Measurements from ENCODE around the gene FUT7.

Gene FUT7

DNA sequence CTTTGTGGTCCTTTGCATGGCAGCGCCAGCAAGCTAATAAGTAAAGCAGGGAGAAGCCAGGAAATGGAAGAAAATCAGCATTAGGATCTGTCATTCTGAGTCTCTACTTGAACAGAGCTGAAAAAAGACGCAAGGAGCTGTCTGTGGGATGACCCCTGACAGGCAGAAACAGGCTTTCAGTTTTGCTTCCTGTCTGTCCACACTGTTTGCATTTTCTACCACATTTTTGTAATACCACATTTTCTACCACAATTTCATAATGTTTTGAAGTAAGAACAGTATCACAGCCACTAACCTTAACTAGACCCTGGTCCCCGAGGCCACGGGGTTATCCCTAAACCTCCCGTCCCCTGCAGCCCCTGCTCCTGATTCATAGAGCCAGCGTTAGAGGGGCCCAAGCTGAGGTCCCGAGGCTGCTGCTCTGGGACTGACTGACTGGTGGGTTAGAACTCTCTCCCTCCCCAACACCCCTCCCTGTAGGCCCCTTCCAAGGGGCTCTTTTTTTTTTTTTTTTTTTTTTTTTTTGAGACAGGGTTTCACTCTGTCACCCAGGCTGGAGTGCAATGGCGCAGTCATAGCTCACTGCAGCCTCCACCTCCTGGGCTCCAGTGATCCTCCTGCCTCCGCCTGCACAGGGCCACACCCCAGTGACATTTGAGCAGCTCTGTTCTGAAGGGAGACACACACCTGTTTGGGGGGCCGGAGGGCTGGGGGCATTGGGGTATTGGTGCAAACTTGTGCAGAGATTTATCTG lies 31.5 kb downstream of the FUT7 start:
- no peak for DNase-seq

DNA sequence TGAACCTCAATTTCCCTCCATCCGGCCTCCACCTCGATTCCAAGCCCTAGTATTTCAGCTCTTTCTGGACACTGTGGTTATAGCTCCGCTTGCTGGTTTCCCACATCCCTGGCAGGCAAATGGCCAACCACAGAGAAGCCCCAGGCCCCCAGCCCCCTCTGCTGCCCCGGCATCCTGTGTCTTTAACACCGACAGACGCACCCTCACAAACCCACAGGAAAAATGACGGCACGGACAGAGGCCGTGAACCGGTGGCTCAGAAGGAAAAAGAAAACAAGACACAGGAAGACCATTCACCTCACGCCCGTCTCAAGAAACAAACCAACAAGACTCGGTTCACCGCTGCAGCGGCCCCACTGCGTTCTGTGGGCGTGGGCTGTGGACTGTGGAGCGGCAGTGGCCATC lies 34.1 kb downstream of the FUT7 start:
- DNase-seq = no peak

DNA sequence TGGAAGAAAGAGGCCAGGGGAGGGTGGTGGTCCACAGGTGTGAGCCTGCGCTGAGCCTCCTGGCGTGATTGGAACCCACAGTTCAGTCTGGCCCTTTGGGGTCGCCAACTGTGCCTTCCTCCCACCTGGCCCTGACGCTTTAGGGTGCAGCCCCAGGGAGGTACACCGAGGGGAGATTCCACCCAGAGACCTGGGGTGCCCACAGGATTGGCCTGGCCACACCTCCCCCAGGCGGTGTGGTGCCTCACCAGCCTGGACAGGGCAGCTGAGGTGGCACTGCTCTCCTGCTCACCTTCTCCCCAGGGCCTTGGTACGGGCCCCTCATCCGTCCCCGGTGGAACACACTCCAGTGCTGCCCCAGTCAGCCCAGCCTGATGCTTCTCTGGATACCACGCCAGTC lies 34.5 kb downstream of the FUT7 start:
- DNase-seq = no peak

DNA sequence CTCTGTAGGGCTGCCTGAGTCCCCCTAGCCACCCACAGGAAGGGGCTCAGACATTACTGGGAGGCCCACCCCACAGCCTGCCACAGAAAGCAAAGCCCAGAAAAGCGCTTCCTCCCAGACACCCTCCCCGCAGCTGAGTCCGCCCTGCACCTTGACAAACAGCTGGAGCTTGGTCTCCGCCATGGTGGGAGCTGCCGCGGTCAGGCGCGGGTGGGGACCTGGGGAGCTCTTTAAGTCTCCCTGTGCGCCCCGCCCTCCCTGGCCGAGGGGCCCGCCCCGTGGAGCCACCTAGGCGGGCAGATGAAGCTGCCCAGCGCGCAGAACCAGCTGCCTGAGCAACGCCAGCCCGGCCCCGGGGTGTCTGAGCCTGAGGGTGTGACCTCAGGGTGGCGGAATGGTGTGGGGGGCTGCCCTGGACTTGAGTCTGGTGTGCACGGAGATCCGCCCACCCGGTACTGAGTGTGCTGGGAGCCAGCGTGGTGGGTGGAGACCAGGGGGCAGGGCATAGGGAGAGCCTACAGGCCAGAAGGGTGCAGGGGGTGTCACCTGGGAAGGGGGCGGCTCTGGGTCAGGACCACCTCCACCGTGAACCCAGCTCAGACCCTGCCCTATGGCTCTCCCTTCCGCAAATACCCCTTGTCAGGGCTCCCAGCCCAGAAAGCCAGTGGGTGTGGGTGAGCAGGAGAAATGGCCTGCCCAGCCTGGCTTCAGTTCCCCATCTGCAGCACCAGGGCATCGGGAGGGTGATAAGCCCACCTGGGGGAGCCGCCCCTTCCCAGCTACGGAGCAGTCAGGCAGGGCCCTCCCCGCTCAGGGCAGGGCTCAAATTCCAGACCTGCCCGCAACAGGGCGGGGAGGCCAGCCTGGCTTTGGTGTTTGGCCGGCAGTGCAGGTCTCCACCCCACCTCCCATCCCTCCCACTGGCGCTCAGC lies 35.3 kb downstream of the FUT7 start, which contains the start of gene CLIC3:
CLIC3 (minus strand) TSS at position 208 of the 932 bp plus-strand sequence; CDS start at position 183, 25 bp downstream.
- peak; percentile 48 to 49 for DNase-seq

DNA sequence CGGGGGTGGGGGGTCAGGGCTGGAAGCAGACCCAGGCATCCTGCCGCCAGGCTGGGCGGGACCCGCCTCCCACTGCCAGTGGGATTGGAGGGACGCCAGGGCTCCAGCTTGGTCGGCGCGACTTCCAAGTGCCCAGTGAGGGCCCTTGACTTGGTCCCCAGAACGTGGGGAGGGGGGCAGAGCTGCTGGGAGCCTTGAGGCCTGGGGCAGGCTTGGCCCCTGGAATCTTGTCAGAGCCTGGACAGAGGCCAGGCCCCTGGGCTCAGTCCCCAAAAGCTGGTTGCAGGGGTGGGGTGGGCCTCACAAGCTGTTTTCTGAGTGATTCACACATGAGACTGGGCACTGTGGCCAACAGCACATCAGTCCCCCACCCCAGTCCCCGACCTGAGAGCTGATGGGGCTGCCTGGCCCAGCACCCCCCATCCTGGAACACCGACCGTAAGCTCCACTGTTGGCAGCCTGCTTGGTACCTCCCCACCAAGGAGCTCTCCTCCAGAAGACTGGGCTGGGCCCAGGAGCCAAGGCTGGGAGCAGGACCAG lies 36.0 kb downstream of the FUT7 start:
- no peak for DNase-seq

DNA sequence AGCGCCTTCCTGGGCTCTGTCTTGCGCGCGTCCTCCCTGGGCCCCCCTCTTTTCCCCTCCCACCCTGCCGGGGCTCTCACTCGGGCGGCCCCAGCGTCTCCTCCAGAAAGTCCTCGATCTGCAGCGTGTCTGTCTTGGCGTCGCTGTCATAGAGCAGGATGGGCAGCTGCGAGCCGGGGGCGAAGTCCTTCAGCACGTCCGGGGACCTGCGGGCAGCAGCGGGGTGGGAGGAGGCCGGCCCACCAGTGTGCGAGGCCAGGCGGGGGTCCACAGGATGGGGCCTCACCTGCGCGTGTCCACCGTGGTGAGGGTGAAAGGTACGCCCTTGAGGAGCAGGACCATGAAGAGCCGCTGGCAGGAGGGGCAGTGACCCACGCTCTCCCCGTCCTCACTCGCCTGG lies 36.5 kb downstream of the FUT7 start:
- DNase-seq = no peak

DNA sequence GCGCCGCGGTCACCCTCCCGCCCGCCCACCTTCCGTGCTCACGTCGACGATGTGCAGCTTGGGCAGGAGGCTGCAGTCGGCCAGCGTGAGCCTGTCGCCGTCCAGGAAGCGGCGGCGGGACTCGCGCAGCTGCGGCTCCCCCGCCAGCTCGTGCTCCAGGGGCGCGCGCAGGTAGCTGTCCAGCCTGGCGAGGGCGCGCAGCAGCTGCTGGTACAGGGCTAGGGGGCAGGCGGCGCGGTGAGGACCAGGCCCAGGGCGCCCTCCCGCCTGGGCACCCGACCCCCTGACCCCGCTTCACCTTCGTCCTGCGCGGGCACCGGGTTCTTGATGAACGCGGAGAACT lies 37.0 kb downstream of the FUT7 start:
- no peak for DNase-seq

DNA sequence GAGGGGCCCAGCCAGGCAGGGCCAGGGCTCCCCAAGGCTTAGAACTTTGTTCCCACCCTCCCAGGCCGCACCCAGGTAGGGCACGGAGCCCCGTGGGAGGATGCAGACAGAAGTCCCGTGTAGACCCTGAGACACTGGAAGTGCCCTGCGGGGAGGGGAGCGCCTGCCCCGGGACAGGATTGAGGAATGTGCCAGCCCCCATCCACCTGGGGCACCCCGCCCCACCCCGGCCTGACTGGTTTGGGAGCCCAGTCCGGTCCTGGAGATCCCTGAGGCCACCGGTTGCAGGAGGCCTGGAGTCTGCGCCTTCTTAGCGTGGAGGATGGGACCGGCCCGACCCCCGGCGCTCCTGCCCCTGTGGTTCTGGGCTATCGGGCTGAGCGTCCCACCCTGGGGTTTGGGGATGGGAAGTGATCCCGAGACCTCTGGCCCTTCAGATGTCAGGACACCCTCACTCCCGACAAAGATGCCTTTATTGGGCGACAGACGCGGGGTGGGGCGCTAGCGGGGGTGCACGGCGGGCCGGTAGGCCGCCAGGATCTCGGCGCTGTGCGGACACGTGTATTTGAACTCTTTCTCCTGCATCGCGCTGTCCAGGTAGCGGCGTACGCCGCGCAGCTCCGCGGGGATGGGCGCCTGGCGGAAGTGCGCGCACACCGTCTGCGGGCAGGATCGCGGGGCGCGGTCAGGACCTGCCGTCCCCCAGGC lies 37.6 kb downstream of the FUT7 start:
- no peak for DNase-seq

DNA sequence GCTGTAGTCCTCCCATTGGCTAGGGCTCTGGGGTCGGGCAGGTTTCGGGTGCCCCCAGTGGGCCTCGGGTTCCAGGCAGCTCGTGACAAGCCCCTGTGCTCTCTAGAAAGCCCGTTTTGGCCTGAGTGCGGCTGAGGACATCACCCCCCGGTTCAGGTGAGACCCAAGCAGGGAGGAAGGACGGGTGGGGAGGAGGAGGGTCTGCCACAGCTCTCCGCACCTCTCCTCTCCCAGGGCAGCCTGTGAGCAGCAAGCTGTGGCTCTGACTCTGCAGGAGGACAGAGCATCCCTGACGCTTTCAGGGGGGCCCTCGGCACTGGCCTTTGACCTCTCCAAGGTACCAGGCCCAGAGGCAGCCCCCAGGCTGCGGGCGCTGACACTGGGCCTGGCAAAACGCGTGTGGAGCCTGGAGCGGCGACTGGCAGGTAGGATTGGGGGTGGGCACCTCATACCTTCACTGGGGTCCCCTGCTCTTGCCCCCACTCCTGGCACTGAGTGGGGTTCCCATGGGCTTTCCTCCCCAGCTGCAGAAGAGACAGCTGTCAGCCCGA lies 39.0 kb downstream of the FUT7 start:
- DNase-seq = no peak

DNA sequence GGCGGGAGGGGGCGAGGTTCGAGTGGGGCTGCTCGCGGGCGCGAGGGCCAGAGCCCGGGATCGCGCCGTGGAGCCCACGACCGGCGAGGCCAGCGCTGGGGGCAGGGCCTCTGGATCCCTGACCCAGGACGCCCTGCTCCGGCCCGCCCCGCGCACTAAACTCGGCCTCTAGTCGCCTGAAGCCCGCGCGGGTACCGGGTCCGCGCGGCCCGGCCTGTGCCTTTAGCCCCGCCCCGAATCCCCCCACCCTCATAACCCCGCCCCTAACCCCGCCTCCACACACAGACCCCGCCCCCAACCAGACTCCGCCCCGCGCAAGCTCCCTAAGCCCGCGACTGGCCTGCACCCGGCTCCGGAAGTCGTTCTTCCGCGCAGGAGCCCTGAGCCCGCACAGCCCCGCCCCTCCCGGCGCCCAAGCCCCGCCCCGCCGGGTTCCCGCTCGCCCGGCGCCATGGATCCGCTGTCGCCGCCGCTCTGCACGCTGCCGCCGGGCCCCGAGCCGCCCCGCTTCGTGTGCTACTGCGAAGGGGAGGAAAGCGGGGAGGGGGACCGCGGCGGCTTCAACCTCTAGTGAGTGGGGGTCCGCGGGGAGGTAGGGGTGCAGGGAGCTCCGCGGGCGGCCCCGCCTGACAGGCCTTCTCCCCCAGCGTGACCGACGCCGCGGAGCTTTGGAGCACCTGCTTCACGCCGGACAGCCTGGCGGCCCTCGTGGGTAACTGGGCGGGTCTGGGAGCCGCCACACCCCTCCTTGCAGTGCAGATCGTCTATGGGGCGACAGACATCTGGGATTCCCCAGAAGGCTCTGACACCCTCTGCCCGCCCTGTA lies 39.7 kb downstream of the FUT7 start, which contains the start of gene PAXX:
PAXX (plus strand) TSS at position 430 of the 826 bp plus-strand sequence; CDS start at position 452, 22 bp downstream.
- peak; percentile 96 to 97 for DNase-seq

DNA sequence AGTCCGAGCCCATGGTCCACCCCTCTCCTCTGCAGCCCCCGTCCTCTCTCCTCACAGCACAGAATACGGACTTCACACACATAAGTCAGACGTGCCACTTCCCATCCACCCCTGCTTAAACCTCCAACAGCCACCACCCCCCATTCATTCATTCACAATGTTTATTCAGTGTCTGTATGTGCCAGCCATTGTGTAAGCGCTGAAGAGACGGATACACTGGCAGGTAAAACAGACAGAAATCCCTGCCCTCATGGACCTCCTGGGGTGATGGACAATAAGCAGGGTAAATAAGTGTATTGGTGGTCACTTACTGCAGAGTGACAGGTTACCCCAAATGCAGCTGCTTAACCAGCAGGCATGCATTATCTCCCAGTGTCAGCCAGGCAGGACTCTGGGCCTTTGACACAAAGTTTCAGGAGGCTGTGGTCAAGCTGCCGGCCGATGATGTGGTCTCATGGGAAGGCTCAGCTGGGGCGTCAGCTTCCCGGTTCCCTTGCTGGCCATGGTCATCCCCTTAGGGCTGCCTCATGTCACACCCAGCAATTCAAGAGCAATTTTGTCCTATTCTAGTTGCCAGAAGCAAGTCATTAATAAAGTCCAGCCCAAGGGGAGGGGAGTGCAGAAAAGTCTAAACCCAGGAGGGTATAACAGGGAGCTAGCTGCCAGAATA lies 41.5 kb downstream of the FUT7 start:
- DNase-seq = no peak

DNA sequence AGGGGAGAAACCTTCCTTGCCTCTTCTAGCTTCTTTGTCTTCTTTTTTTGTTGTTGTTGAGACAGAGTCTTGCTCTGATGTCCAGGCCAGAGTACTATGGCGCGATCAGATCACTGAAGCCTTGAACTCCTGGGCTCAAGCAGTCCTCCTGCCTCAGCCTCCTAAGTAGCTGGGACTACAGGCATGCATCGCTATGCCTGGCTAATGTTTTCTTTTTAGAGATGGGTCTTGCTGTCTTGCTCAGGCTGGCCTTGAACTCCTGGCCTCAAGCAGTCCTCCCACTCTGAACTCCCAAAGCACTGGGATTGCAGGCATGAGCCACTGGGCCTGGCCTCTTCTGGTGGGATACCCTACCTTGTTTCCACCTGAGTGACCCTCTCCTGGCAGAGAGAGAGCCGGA lies 43.0 kb downstream of the FUT7 start:
- DNase-seq = no peak

DNA sequence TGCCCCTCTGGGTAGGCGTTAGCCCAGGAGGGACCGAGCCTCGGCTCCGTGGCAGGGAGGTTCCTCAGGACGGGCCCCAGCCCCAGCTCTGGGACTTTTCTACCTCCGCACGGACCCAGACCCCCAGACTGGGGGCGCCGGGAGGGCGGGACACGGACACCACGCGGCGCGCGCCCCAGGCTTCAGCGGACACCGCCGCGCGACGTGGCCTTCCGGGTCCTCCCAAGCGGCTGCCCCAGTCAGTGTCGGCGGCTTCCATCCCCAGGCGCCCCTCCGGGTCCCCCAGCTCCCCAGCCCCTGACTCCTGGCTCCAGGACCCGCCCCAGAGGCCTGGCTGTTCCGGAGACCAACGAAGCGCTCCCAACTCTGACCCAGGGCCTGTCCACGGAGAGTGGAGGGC lies 46.0 kb downstream of the FUT7 start:
- DNase-seq = no peak

DNA sequence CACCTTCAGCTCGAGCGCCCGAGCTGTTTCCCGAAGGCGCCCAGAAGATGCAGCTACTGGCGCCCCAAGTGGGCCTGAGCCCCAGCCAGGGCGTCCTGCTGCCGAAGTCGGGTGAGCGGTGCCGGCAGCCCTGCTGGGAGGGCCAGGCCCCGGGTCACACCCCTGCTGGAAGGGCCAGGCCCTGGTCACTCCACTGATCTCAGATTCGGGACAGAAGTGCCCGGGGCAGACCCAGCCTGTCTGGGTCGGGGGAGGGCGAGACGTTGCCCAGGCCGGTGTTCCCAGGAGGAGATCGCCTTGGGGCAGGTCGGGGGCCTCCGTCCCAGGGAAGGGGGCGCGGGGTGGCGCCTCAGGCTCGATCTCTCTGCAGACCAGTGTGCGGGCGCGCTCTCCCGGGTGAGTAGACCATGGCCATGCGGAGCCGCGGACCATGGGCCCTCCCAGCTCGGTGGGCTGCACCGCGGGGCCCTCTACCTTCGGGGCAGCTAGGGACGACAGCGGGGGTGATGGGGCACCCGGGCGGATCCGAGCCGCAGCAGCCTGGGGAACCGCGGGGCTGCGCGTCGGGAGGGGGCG lies 46.8 kb downstream of the FUT7 start:
- no peak for DNase-seq

DNA sequence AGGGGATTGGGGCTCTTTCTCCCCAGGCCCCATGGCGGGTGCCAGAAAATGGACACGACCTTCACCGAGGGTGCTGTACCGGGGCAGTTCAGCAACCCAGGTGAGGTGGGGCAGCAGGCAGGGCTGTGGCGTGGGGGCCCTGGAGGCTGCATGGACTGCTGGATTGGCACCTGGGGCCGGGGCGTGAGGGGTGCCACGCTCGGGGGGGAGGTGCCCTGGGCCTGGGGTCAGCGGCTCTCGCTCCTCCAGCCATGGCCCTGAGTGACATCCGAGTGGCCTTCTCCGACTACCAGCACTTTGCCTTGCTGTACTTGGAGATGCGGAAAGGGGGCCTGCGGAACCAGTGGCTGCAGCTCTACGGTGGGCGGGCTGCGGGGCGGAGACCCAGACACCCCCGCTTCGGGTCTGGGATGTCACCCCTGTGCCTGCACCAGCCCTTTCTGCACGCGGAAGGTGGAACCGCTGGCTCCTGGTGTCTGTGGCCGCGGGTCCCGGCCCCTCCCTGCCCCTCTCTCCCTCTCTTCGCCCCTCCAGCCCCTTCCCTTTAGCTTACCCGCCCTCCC lies 47.3 kb downstream of the FUT7 start:
- DNase-seq = no peak

DNA sequence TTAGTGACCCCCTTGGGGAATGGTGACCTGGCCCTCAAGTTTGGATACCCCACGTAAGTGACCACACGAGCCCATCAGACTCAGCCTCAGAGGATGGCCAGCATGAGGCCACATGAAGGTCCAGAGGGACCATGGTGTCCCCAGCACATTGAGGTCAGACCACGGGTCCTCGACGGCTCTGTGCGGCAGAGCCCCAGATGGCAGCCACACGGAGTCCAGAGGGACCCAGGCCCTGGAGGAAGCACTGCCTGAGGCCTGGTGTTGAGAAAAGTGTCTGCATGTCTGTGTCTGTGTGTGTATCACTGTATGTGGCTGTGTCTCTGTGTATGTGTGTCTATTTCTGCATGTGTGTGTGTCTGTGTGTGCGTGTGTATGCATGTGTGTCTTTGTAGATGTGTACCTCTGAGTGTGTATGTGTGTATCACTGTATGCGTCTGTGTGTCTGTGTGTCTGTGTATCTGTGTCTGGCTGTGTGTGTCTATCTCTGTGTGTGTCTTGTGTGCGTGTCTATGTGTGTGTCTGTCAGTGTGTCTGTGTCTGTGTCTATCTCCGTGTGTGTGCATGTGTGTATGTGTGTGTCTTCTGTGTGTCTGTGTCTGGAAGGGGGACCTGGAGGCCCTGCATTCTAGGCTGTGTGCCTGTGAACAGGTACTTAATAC lies 48.1 kb downstream of the FUT7 start:
- DNase-seq = no peak

DNA sequence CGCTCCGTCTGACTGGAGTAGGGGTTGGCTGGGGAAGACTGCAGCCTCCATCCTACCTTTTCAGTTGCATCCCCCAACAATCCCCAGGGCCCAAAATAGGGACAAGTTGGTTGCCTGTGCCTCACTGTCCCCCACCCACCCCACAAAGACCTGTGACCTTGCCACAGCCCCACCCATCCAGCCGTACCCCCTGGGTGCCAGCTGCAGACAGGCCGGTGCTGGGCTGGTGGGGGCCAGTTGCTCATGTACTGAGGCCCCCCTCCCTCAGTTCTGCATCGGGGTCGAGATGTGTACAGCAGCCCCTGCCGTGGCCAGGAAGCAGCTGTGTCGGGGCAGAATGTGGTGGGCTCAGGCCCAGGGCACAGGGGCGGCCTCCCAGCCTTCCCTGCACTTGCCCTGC lies 48.7 kb downstream of the FUT7 start:
- no peak for DNase-seq

DNA sequence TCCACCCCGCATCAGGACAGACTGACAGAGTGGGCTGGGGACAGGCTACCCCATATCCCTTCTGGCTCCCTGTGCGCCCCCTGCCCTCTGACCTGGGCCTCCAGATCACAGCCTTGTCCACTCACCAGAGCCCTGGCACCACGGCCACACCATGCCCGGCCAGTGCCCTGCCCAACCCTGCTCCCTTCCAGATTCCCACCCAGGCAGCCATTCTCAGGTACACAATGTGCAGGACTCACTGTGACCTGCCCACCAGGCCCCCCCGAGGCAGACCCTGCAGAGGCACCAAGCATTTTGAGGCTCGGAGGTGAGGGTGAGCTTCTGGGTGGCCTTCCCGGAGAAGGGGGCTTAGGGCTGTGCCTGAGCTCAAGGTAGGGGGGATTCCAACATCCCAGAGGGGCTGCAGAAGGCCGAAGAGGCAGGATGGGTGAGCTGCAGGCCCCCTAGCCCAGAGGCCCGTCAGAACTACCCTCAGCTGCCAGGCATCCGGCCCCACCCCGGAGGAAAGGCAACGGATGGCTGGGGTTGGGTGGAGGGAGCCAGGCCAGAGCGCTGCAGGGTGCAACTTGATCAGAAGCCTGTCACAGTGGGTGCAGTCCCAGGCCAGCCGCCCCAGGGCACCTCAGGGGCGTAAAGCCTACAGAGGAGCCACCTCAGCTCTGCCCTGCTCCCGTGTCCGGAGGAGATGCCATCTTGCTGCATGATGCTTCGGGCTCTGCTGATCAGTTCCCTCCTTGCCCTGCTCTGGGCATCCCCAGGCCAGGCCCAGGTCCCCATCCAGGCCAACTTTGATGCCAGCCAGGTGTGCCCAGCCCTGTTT lies 49.4 kb downstream of the FUT7 start, which contains the start of gene LCNL1:
LCNL1 (plus strand) TSS at position 762 of the 820 bp plus-strand sequence. CDS start 594 bp downstream, outside the sequence.
- DNase-seq = no peak

Data from stimulated activated CD4-positive, alpha-beta T cell treated with anti-CD3 and anti-CD28 coated beads, Interleukin-2, amount 100 ng/mL, for 24 hours (primary cell).